GM12878 (cell line): ENCODE measurements around the gene SLC25A47. TPM values are rescaled to one million over a fixed set of nuclear protein-coding genes. Genes with fewer than 3 reads are reported as not detected.

ENCODE experiments used
- ATAC-seq: fragments of 200-7000 bp; cut with Tn5 transposase; 3 replicates; pipeline ENCODE4 v1.9.1; 2020; ENCODE audit warnings: mild to moderate bottlenecking, moderate library complexity
- BruUV-seq: library from RNA; stranded (reverse); fragments of 400-500 nt; replicated peaks from 2 replicates; lab custom pipeline; 2021; lab: Mats Ljungman, UMichigan
- CTCF ChIA-PET: fragments of 300-600 bp; sonication (Branson Sonifier 250); formaldehyde crosslinking; extraction: SDS; loops from one replicate; lab custom pipeline; 2021; ENCODE audit warnings: inconsistent platforms; lab: Yijun Ruan, JAX
- POLR2A ChIA-PET: fragments of 350-600 bp; formaldehyde crosslinking; extraction: SDS; loops from one replicate; lab custom pipeline; 2021; ENCODE audit warnings: inconsistent platforms; lab: Charles Lee
- RAD21 ChIA-PET: fragments of 300-600 bp; sonication (Branson Sonifier 250); formaldehyde crosslinking; loops from one replicate; lab custom pipeline; 2023; ENCODE audit warnings: antibody characterized with exemption; ENCODE audit not compliant: unreplicated experiment; lab: Charles Lee
- SMC1A ChIA-PET: fragments of 300-600 bp; sonication (Branson Sonifier 250); formaldehyde crosslinking; loops from one replicate; lab custom pipeline; 2023; ENCODE audit not compliant: unreplicated experiment, uncharacterized antibody; lab: Charles Lee
- DNase-seq: peaks from one replicate; pipeline ENCODE4 v3.0.0-alpha.2; 2011; ENCODE audit warnings: low read depth, low spot score
- FAIRE-seq: peaks from 3 replicates; lab custom pipeline; 2011; peaks lifted over from hg19 to GRCh38; lab: Jason Lieb, UNC
- H2AFZ ChIP-seq: 2 replicates; pipeline ENCODE4 v1.6.0; 2011; ENCODE audit warnings: low read depth, low read length, control low read depth; ENCODE audit not compliant: control insufficient read depth
- H3K27ac ChIP-seq: 2 replicates; pipeline ENCODE4 v1.5.1; 2011; ENCODE audit warnings: control low read depth; ENCODE audit not compliant: control insufficient read depth, insufficient read depth
- H3K27me3 ChIP-seq, 2 experiments: replicated peaks in 1 of 2; 2 replicates each; pipeline versions ENCODE4 v1.6.0 to v1.6.1; 2011; ENCODE audit warnings: low read length in 1 of 2; ENCODE audit not compliant: control insufficient read depth in 2 of 2, insufficient read depth in 2 of 2
- H3K36me3 ChIP-seq, 2 experiments: 2 replicates each; pipeline ENCODE4 v1.5.1; 2011; ENCODE audit warnings: low read length in 1 of 2; ENCODE audit not compliant: control insufficient read depth in 2 of 2, insufficient read depth in 2 of 2
- H3K4me1 ChIP-seq: 2 replicates; pipeline ENCODE4 v1.6.1; 2011; ENCODE audit warnings: mild to moderate bottlenecking, low read length, moderate library complexity, mixed read lengths; ENCODE audit not compliant: control insufficient read depth, insufficient read depth
- H3K4me2 ChIP-seq: 2 replicates; pipeline ENCODE4 v1.6.0; 2011; ENCODE audit warnings: control low read depth; ENCODE audit not compliant: control insufficient read depth, insufficient read depth
- H3K4me3 ChIP-seq: fragments of 200-600 bp; sonication (generic); 2 replicates; pipeline ENCODE4 v1.5.1; 2016
- H3K79me2 ChIP-seq: 2 replicates; pipeline ENCODE4 v1.6.0; 2011; ENCODE audit warnings: low read length; ENCODE audit not compliant: control insufficient read depth, insufficient read depth
- H3K9ac ChIP-seq: 2 replicates; pipeline ENCODE4 v1.8.0; 2011; ENCODE audit warnings: low read length, control low read depth, mixed read lengths; ENCODE audit not compliant: control insufficient read depth, insufficient read depth
- H3K9me3 ChIP-seq: replicated peaks from 3 replicates; pipeline ENCODE4 v1.5.1; 2011; ENCODE audit warnings: mild to moderate bottlenecking, low read length; ENCODE audit not compliant: control insufficient read depth, insufficient read depth
- H4K20me1 ChIP-seq: 2 replicates; pipeline ENCODE4 v1.6.0; 2011; ENCODE audit not compliant: control insufficient read depth, insufficient read depth
- ATF2 ChIP-seq: IDR thresholded peaks from 2 replicates; pipeline ENCODE4 v1.6.1; 2012; ENCODE audit warnings: low read length, inconsistent platforms
- BACH1 ChIP-seq: fragments of 450-650 bp; IDR thresholded peaks from 2 replicates; pipeline ENCODE4 v1.6.1; 2017; ENCODE audit warnings: mild to moderate bottlenecking, borderline replicate concordance
- E2F8 ChIP-seq: fragments of 450-650 bp; IDR thresholded peaks from 2 replicates; pipeline ENCODE4 v1.6.1; 2018; ENCODE audit warnings: mild to moderate bottlenecking, low read depth, moderate library complexity; ENCODE audit not compliant: partially characterized antibody
- GABPA ChIP-seq: IDR thresholded peaks from 2 replicates; pipeline ENCODE4 v1.6.1; 2014; ENCODE audit warnings: antibody characterized with exemption, low read depth, mild to moderate bottlenecking, inconsistent platforms
- IRF5 ChIP-seq: fragments of 450-650 bp; IDR thresholded peaks from 2 replicates; pipeline ENCODE4 v1.6.1; 2017; ENCODE audit warnings: borderline replicate concordance
- MYC ChIP-seq: IDR thresholded peaks from 2 replicates; pipeline ENCODE4 v1.6.1; 2011; ENCODE audit warnings: mild to moderate bottlenecking, low read length, moderate library complexity, inconsistent platforms; ENCODE audit not compliant: insufficient read depth, insufficient replicate concordance, insufficient read length, severe bottlenecking
- POLR2A ChIP-seq: IDR thresholded peaks from 2 replicates; pipeline ENCODE4 v1.6.1; 2011; ENCODE audit warnings: low read depth, mild to moderate bottlenecking, low read length
- POLR2AphosphoS2 ChIP-seq: IDR thresholded peaks from 2 replicates; pipeline ENCODE4 v1.6.1; 2011; ENCODE audit warnings: low read depth, mild to moderate bottlenecking, low read length, improper control_type of control experiment, moderate library complexity
- POLR2AphosphoS5 ChIP-seq: IDR thresholded peaks from 2 replicates; pipeline ENCODE4 v1.6.1; 2011; ENCODE audit warnings: mild to moderate bottlenecking, low read length, inconsistent platforms
- RELA ChIP-seq: fragments of 450-650 bp; IDR thresholded peaks from 2 replicates; pipeline ENCODE4 v1.8.0; 2014; ENCODE audit warnings: borderline replicate concordance; ENCODE audit not compliant: partially characterized antibody
- ZBED1 ChIP-seq: IDR thresholded peaks from 2 replicates; pipeline ENCODE4 v1.6.1; 2016; ENCODE audit warnings: borderline replicate concordance
- ZBTB40 ChIP-seq: fragments of 450-650 bp; IDR thresholded peaks from 2 replicates; pipeline ENCODE4 v1.6.1; 2016; ENCODE audit warnings: mild to moderate bottlenecking, moderate library complexity, borderline replicate concordance
- WGBS: methylation state at CpG from one replicate; pipeline ENCODE4 v1.1.6; 2016; ENCODE audit warnings: low lambda C conversion rate; ENCODE audit not compliant: insufficient replicate concordance, insufficient coverage; ENCODE audit errors: missing lambda C conversion rate; 5-methylcytosine and 5-hydroxymethylcytosine counted together
- in situ Hi-C: fragments of 300-500 bp; cut with MboI; formaldehyde crosslinking; loops from 9 replicates; pipeline ENCODE4 v1.14.3; 2018; ENCODE audit warnings: mixed read lengths
- intact Hi-C: fragments of 100-400 bp; cut with micrococcal nuclease; formaldehyde crosslinking; loops from one replicate; pipeline ENCODE4 v1.14.2; 2022; ENCODE audit not compliant: unreplicated experiment
- polyA plus RNA-seq, 11 experiments: library from polyadenylated mRNA; depleted of rRNA in 4 of 11; unstranded in 6 of 11; stranded (reverse) in 5 of 11; fragments of >200 nt; fragmentation: Nextera tagmentation in 4 of 11; fragmentation: Illumina TruSeq in 1 of 11; extraction: Ambion mirVana in 4 of 11; extraction: Trizol in 1 of 11; gene quantifications; 1 replicate in 1 of 11; 2 replicates in 10 of 11; pipeline versions ENCODE4 v1.2.1 to v1.2.3, GENCODE V29; 2011 to 2016; ENCODE audit warnings: inconsistent platforms in 2 of 11, missing spikeins in 2 of 11, low read depth in 1 of 11
- total RNA-seq, 4 experiments: library from RNA; depleted of rRNA in 3 of 4; stranded (reverse); fragments of >200 nt in 3 of 4; fragmentation: Illumina TruSeq in 1 of 4; extraction: Trizol in 1 of 4; gene quantifications; 2 replicates each; pipeline versions ENCODE4 v1.2.1 to v1.2.3, GENCODE V29; 2013 to 2021
- TF ChIP-seq, protein P1 (sequence below): fragments of 150-350 bp; IDR thresholded peaks from 2 replicates; pipeline ENCODE4 v1.6.1; 2014; ENCODE audit warnings: mild to moderate bottlenecking, low read depth, low read length

SLC25A47 gene
- total and polyA plus RNA-seq, 10 of the 15 experiments (the other 5 are each of a cell fraction or from before 2014, with no cell fraction given), result 0.14 TPM; not detected in 9

DNA sequence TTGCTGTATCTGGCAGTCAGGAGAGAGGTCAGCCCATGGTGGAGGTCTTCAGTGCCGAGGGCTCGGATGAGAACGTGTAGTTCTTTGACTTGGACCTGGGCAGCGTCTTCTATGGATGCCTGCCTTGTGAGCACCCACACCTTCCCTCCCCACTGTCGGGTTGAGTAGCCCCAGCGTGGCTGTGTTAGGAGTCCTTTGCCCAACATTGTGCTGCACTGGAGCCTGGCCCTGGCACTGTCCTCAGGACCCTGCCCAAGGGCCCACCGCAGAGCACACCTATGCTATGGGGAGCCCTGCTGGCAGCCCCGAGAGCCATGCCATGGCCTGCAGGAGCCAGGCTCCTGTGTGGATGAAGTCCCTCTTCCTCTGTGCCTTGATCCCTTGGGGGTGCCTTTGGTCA lies 43.6 kb upstream of the SLC25A47 start:
- FAIRE-seq (no peak), ATAC-seq (no peak), DNase-seq (no peak)
- CTCF ChIA-PET, result interaction anchor here (0.5 to 2.3 kb wide), 4 partner anchors 9 to 103 kb away, joined by 3 to 8 read pairs (median 4); no protein-coding TSS in a partner anchor
- peaks cover 18% of the 10 kb centered on the region in 2 experiments for H3K36me3 ChIP-seq
- H4K20me1 ChIP-seq, result no peaks in the 10 kb centered on the region
- no peak overlapping the region for H3K27ac ChIP-seq
- intact Hi-C loops (no loop called here), in situ Hi-C loops (no loop called here)
- no peak overlapping the region for H3K9ac ChIP-seq
- H2AFZ ChIP-seq, result no peak overlapping the region
- 0 out of 2 replicates have a peak, but pooled peaks cover 5% of the 10 kb centered on the region for H3K4me1 ChIP-seq
- no TSS peak for BruUV-seq
- POLR2A ChIA-PET, result no interaction called here
- peaks cover 29% of the 10 kb centered on the region for H3K79me2 ChIP-seq
- RAD21 ChIA-PET, result no interaction called here
- no peaks in the 10 kb centered on the region for H3K27me3 ChIP-seq
- 98% methylated on average over 8 of the region's 8 CpGs for WGBS
- H3K4me3 ChIP-seq, result no peak overlapping the region
- SMC1A ChIA-PET, result interaction anchor here (1.4 kb wide), 1 partner anchor 96 kb away, joined by 4 read pairs; a partner anchor contains a TSS
- H3K9me3 ChIP-seq, result no peaks in the 10 kb centered on the region
- H3K4me2 ChIP-seq, result no peak overlapping the region
- TF ChIP-seq RELA, result no peak
- no peak for TF ChIP-seq ZBED1
- TF ChIP-seq MYC, result no peak
- TF ChIP-seq E2F8, result no peak
- TF ChIP-seq GABPA, result no peak
- no peak for TF ChIP-seq POLR2AphosphoS2
- TF ChIP-seq ZBTB40, result no peak
- TF ChIP-seq BACH1, result no peak
- TF ChIP-seq, protein P1, sequence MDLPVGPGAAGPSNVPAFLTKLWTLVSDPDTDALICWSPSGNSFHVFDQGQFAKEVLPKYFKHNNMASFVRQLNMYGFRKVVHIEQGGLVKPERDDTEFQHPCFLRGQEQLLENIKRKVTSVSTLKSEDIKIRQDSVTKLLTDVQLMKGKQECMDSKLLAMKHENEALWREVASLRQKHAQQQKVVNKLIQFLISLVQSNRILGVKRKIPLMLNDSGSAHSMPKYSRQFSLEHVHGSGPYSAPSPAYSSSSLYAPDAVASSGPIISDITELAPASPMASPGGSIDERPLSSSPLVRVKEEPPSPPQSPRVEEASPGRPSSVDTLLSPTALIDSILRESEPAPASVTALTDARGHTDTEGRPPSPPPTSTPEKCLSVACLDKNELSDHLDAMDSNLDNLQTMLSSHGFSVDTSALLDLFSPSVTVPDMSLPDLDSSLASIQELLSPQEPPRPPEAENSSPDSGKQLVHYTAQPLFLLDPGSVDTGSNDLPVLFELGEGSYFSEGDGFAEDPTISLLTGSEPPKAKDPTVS, result no peak
- peak; percentile 47; the same call in 1 of the 2 replicates for TF ChIP-seq POLR2A
- peak; percentile 52; the same call in 1 of the 2 replicates for TF ChIP-seq POLR2AphosphoS5
- TF ChIP-seq IRF5, result no peak
- TF ChIP-seq ATF2, result no peak
